ENCODE measurements around the gene PCTP.
A peak's percentile ranks its signal among the peaks of the same experiment; 100 is the strongest.

Gene PCTP

GRCh38 chr17:55750750-55751657, at the start of gene PCTP:
Gene PCTP, plus strand, starts transcription at chr17:55751051. Its CDS starts 53 bp downstream, at chr17:55751104.
- DNase-seq (ENCODE audit: low spot score), result peak; percentile 91

- DNase-seq (ENCODE audit: low spot score), result no peak
These were observed 48.7 kb upstream of the PCTP start for GRCh38 chr17:55702150-55702549.

- DNase-seq (ENCODE audit: low spot score), result no peak
These were observed 46.5 kb upstream of the PCTP start for GRCh38 chr17:55704401-55704800.

GRCh38 chr17:55705847-55706246, 45.0 kb upstream of the PCTP start:
- no peak for DNase-seq (ENCODE audit: low spot score)

GRCh38 chr17:55706808-55707773, 43.8 kb upstream of the PCTP start:
- DNase-seq (ENCODE audit: low spot score), result no peak

GRCh38 chr17:55708175-55708974, 42.5 kb upstream of the PCTP start:
- no peak for DNase-seq (ENCODE audit: low spot score)

- DNase-seq (ENCODE audit: low spot score), result no peak
These were observed 41.4 kb upstream of the PCTP start for GRCh38 chr17:55709440-55709839.

- DNase-seq (ENCODE audit: low spot score), result no peak
These were observed 40.9 kb upstream of the PCTP start for GRCh38 chr17:55709984-55710383.

GRCh38 chr17:55710410-55710809, 40.4 kb upstream of the PCTP start:
- DNase-seq (ENCODE audit: low spot score), result no peak

- DNase-seq (ENCODE audit: low spot score), result no peak
These were observed 39.9 kb upstream of the PCTP start for GRCh38 chr17:55710829-55711496.

GRCh38 chr17:55717432-55717831, 33.4 kb upstream of the PCTP start:
- no peak for DNase-seq (ENCODE audit: low spot score)

- peak; percentile 56 for DNase-seq (ENCODE audit: low spot score)
These were observed 32.7 kb upstream of the PCTP start for GRCh38 chr17:55717898-55718735.

GRCh38 chr17:55720919-55721836, 29.7 kb upstream of the PCTP start:
- no peak for DNase-seq (ENCODE audit: low spot score)

GRCh38 chr17:55722016-55722736, 28.7 kb upstream of the PCTP start:
- DNase-seq (ENCODE audit: low spot score), result no peak

- no peak for DNase-seq (ENCODE audit: low spot score)
These were observed 27.9 kb upstream of the PCTP start, which contains the start of gene TMEM100 for GRCh38 chr17:55722742-55723487. Gene TMEM100, minus strand, starts transcription at chr17:55722864. Its CDS starts 1,794 bp downstream, at chr17:55721070.

GRCh38 chr17:55723488-55723848, 27.4 kb upstream of the PCTP start:
- DNase-seq (ENCODE audit: low spot score), result no peak

- no peak for DNase-seq (ENCODE audit: low spot score)
These were observed 24.4 kb upstream of the PCTP start for GRCh38 chr17:55726440-55726839.

GRCh38 chr17:55727275-55727674, 23.6 kb upstream of the PCTP start:
- DNase-seq (ENCODE audit: low spot score), result no peak

All from hematopoietic multipotent progenitor cell treated with erythropoietin and hydrocortisone succinate and interleukin-3 and kit ligand, for 15 days (in vitro differentiated cells).